Spleen (tissue), 7 donors: Measurements from ENCODE around the gene GMPPB.

Experiments used
- CTCF ChIP-seq, 11 experiments: fragments of 200-600 bp in 7 of 11; fragments of 450-650 bp in 4 of 11; sonication (generic) in 4 of 11; IDR thresholded peaks in 8 of 11; conservative IDR thresholded peaks in 3 of 11; 1 replicate in 7 of 11; 2 replicates in 4 of 11; pipeline versions ENCODE4 v1.4.0 to v1.8.0; 2016 to 2021; ENCODE audit warnings: antibody characterized with exemption in 11 of 11, inconsistent platforms in 4 of 11, mild to moderate bottlenecking in 1 of 11
- POLR2A ChIP-seq, 3 donors: fragments of 450-650 bp; IDR thresholded peaks; one replicate each; pipeline ENCODE4 v1.5.1; 2017; ENCODE audit warnings: antibody characterized with exemption in 3 of 3, mild to moderate bottlenecking in 1 of 3
- POLR2AphosphoS5 ChIP-seq, 3 donors: sonication (generic); formaldehyde crosslinking; IDR thresholded peaks; one replicate each; pipeline ENCODE4 v1.5.1; 2017; ENCODE audit warnings: antibody characterized with exemption in 3 of 3
- donor health status: DM: no; HTN: no; CAD: no; lungs with moderate emphysema.
- donor health status: DM: no; HTN: no; CAD: no.
- donor health status: DM: no; HTN: no; CAD: no.

- TF ChIP-seq CTCF (IDR thresholded peaks at IDR 0.05 in 8 of 11, conservative IDR thresholded peaks at IDR 0.05 in 3 of 11) (no peak), POLR2A (IDR thresholded peaks at IDR 0.05) (no peak), POLR2AphosphoS5 (IDR thresholded peaks at IDR 0.05) (no peak)
Observed at GRCh38 chr3:49670940-49671290, 52.8 kb downstream of the GMPPB start.
